Measurements from ENCODE around the gene NAALADL2.
"Not testable (repeated sequence)": the region's sequence is repeated elsewhere in the genome, so short reads cannot be mapped to it uniquely, and the experiment has no call there.

Gene NAALADL2

DNA sequence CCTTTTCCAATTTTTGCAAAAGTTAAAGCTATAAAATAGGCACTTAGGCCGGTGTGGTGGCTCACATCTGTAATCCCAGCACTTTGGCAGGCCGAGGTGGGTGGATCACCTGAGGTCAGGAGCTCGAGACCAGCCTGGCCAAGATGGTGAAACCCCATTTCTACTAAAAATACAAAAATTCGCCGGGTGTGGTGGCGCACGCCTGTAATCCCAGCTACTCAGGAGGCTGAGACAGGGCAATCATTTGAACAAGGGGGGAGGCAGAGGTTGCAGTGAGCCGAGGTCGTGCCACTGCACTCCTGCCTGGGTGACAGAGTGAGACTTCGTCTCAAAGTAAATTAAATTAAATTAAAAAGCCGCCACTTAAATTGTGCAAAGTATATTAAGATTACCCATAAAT lies 412.3 kb downstream of the NAALADL2 start:
- not testable (repeated sequence) for DNase-seq

DNA sequence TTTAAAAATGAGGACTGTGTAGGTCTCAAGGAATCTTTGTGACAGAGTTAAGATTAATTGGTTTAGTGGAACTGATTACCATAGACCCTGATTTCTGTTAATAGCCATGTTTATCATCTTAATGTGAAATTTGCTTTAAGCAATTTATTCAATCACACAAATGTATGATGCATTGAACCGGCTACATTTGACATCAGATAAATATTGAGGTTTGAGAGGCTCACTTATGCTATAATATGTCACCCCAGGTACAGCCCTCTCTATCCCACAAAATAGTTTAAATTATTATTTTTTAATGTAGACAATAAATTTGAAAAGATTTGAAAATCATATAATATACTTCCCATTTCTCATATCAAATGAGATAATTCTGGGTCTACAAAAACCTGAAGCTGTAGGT lies 413.3 kb downstream of the NAALADL2 start:
- DNase-seq = no peak

DNA sequence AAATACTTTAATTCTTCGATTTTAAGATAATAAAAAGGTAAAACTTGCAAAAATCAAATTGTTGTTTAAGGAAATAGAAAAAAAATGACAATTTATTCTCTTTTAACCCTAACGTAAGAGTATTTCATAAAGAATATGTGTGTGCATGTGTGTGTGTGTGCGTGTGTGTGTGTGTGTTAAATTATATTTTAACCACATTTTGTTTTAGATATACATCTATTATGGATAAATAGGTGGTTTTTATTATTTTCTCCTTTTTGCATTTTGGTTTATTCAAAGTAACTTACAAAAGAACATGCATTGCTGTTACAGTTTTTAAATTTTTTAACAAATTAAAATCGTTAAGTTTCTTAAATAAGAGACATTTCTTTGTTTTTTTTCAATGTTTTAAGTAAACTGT lies 414.4 kb downstream of the NAALADL2 start:
- DNase-seq = no peak

DNA sequence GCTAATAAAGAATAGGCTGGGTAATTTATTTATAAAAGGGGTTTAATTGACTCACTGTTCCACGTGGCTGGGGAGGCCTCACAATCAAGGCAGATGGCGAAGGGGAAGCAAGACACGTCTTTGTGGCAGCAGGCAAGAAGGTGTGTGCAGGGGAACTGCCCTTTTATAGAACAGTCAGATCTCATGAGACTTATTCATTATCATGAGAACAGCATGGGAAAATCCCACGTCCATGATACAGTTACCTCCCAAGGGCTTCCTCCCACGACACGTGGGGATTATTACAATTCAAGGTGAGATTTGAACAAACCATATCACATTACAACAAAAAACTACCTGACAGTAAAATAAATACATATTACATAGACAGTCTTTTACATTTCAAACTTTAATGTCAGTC lies 414.9 kb downstream of the NAALADL2 start:
- no peak for DNase-seq

DNA sequence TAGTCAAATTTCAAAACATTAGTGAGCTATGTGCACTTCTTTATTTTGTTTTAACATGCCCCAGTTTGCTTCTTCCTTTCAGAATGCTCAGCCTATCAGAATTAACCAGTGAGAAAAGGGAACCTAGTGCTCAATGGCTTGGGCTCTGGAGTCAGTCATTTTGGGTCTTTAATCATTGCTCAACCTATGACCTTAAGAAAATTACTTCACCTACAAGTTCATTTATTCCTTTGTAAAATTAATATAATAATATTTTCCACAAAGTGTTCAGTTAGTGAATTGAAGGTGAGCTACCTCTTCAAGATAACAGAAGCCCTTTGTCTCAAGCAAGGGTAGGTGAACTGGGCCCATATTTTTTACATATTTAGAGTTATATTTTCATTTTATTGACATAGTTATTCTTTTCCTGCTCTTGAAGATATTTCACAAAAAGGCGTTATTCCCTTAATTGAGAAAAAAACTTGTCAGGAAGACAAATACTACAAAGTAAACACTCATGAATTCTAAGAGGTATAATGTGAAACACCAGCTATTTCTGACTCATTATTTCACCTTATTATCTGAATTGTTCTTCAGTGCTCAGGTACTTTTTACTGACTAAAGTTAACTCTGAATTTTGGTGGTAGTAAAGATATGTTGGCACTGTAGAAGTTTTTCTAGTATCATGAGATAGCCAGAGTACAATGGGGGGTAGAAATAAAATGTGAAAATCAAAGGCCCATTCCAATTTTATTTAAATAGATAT lies 415.5 kb downstream of the NAALADL2 start:
- no peak for DNase-seq

DNA sequence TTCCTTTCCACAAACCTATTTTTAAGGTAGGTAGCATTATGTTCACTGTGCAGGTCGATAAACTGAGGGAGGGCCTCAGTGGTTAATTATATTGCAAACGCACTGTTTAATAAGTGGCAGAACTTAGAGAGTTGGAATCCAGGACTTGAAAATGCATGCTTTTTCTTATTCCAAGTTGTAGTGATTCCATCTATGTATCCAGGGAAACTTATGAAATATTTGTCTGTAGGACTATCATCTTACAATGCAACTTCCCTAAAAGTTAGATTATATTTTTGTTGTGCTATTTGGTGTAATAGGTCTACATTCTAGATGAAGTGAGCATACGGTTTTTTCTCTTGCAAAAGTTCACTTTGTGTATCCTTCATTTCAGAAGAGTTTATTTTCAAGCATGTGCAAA lies 419.5 kb downstream of the NAALADL2 start:
- no peak for DNase-seq

DNA sequence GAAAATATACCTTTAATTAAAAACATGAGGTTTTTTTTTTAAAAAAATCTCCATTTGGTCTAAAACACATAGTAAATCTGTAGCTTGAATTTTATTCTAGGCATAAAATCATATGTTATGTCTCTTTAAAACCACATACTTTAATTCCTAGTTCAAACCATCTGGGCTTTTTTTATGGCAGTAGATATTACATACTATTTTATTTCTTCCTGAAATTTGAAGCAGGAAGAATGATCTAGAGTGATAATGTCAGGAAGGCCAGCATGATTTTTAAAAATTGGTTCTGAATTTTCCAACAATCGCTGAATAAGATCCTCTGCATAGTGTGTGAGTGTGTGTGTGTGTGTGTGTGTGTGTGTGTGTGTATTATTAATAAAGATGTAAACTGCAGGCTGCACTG lies 420.3 kb downstream of the NAALADL2 start:
- DNase-seq = no peak

DNA sequence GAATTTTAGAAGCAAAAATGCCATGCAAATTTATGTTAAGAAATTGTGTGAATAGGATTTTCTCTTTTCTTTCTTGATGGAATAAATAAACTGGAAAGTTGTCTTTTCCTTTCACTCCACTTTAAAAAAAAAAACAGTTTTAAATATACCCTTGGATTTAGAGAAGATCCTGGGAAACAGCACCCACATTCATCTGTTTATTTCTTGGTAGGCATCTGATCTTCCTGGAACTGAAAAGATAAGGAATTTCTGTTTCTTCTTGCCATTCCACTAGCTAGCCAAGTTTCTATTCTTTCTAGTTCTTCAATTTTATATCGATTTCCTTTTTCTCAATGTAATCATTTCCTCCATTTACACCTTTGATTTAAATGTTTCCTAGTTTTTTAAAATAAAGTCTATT lies 420.8 kb downstream of the NAALADL2 start:
- no peak for DNase-seq

DNA sequence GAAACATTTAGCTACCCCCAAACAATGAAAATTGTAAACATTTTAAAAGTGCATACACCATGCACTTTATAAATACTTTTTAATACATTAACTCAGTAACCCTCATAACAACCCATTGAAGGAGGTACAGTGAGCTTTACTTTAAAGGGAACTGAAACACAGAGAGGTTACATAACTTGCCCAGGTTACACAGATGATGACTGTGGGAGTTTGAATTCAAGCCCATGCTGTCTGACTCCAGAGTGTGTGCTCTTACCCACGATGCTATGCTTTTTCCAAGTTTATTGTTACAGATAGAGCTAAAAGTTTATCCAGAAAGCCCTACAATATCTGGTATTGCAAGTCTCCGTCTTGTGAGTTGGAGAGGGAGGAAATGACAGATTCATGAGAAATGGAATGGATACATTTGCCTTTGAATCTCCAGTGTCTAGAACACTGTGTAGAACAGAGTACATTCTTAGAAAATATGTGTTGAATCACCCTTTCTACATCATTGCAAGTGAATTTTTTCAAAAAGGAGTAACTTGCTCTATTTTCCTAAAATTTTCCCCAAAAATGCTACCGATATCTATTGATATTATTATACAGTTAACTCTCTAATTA lies 428.3 kb downstream of the NAALADL2 start:
- DNase-seq = no peak

DNA sequence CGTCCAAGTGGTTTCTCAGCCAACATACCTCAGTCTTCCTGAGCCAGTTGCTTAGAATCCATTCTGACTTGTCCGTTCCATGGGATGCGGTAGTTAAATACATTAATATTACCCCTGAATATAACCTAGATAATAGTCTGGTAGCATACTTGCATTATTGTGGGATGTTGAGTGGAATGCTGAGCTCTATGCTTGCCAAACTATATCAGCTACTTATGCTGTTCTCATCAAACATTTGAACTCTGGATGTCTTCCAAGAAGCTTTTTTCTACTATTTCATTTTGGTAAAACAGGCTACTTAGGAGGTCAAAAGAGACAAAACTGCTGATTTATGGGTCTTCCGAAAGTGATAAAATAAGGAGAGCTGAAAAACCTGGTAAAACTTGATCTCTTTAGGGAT lies 429.5 kb downstream of the NAALADL2 start:
- DNase-seq = no peak

DNA sequence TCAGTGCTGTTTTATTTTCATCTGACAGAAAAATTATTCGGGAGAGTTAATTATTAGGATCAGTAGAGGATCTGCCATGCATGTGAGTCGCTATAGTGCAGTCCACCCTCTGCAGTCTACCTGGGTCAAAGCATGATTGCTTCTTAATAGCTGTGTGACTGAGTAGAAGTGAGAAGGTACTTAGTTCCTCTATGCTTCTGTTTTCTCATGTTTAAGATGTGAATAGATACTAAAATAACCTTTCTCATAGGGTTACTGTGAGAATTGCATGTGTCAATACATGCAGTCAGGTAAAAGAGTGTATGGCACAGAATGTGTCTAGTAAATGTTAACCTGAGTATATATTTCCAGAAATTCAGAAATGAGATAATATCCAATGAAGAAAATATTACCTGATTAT lies 435.7 kb downstream of the NAALADL2 start:
- DNase-seq = no peak

DNA sequence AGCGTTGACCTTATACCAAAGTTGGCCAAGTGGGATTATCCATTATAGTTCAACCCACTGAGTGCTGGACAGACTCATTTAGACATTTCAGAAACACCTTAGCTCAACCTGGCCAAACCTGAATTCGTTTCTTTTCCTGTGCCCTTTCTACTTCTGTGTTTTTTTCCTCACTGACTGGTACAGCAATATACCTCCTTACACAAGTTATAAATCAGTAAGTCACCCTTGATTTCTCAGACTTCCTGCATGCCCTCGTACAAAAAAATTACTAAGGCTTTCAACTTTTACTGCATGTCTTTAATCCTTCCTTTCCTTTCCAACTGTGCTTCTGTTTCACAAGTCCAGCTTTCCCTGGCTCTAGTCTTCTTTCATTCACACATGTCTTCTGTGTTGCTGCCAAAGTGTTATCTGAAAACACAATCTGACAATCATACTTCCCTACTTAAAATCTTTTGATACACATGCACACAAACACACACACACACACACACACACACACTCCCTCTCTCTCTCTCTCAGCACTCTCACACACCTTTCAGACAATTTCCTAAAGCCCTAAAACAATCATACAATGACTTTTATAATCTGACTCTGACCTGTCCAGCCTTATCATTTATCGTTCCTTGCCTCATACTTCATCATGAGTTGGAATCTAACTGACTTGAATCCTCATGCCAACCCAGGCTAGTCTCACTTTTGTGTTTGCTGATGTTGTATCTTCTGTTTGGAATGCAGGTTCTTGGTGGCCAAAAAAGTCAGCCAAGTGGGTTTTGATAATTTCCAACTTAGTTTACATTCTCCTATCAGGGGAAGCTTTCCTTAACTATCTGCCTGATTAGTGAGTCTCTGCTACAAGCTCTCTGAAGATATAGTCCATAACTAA lies 436.4 kb downstream of the NAALADL2 start:
- no peak for DNase-seq

DNA sequence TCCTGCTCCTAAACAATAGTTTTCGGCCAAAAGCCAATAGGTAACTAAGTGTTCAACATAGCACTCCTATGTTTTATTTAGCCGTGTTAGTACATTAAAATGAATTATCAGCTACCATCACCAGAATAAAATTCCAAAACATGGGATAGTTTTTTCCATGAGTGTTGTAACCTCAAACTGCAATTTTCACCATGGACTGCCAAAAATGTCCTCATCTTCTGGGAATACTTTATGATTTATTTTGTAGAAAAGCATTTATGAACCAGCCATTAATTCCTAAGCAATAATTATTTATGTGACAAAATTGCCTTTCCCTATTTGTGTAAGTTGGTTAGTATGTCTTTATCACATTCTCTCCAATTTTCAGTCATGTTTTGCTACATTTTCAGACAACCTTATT lies 438.1 kb downstream of the NAALADL2 start:
- no peak for DNase-seq

DNA sequence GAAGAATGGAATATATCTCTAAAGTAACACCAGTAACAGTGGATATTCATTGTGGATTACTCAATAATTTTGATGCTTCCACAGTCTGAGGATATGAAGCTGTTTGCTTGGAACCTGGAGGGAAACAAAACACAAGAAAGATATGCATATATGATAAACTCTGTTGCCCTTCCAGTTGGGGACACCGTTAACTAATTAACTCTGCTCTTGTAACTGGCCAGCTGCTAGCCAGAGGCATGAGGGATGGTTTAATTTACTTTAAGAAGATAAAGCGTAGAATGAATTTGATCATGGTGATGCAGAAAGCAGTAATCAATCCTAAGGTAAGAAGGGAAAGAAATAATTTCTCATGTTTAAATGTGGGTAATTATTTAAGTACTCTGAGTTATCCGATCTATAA lies 442.6 kb downstream of the NAALADL2 start:
- DNase-seq = no peak

DNA sequence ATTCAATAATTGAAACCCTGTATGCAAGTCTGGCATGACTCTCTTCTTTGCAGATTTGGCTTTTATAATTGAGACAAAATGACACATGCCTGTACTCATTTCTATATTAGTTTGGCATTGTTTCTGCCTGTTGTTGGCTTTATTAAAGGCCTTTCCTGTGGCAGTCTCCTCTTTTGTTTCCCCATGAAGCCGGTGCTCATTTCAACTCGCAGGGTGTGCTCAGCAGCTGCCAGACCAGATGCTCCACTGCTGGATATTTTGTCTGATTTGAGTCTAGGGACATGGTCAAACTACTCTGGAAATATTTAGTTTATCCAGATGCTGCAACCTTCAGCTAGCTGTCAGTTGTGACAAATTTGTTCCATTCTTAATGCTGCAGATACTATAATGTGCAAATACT lies 445.3 kb downstream of the NAALADL2 start:
- no peak for DNase-seq

DNA sequence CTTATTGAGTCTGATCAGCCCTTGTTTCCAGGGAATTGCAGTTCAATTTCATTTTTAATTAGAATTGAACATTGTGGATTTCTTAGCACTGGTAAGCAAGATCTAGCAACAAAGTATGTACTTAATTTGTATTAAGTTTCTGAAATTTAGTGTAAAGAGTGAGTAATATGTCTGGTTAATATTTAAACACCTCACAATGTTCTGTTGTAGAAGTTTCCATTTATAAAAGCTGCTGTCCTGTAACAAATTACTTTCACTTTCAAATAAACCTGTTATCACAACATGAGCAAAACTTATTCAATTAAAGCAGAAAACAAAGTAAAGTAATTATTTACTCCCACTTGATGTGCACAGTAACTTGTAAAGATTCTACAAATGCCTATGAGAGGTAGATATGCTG lies 448.5 kb downstream of the NAALADL2 start:
- DNase-seq = no peak

DNA sequence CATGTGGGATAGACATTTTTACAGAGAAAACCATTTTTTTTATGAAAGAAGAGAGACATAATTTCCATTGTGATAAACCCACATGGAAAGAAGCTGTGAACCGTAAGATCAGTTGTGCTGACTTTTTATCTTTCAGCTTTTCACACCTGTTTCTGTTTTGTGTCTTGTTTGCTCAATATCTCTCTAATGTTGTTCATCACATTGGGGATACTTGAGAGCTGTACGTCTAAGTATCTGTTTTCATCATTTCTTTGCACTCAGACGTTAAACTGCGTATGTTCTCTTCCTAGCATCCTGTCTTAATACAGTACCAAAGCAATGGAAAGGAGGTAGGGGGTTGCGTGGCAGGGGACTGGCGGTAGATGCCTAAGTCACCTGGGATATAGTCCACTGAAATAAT lies 449.0 kb downstream of the NAALADL2 start:
- no peak for DNase-seq

DNA sequence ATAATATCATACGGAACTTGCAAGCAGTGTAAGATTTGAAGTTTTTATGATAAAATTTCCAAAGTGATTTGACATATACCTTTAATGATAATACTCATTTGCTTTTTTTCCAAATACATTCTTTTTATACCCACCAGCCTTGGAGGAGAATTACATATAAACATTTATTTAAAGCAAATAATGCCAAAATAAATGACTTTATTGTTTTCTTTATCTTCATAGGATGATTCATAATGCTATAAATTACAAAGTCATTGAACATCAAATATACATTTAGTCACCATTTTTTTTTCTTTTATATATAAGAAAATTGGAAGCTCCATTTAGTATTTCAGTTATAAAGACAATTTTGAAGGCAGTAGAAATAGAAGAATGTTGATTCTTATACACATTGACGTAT lies 450.9 kb downstream of the NAALADL2 start:
- no peak for DNase-seq

DNA sequence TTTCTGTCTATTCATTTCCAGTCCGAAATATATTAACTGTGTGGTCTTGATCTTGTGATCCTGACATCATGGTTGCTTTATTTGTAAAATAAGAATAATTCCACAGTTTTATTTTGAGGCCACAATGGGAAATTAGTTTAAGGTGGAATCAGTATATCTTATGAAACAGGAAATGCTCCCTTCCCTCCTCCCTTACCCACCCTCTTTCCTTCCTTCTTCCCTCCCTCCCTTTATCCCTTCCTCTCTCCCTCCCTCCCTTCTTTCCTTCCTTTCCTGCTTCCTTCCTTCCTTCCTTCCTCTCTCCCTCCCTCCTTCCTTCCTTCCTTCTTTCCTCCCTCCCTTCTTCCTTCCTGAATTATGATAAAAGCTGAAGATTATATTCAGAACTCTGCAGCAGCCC lies 452.3 kb downstream of the NAALADL2 start:
- no peak for DNase-seq

DNA sequence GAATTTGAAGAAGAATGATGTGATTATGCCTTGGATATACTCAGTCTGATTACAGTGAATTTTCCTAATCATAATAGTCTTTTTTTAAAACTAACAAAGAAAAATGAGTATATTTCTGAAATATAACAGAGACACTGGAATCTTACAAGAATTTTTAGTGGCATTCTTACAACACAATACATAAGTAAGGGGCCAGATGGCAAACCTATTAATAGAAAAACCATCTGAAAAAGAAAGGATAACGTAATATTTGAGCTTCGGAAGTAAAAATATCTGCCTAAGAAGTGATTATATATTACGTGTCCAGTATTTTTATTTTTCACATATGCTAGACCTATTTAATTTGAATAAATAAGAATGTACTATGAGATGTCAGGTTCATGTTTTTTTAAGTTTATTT lies 452.8 kb downstream of the NAALADL2 start:
- no peak for DNase-seq

DNA sequence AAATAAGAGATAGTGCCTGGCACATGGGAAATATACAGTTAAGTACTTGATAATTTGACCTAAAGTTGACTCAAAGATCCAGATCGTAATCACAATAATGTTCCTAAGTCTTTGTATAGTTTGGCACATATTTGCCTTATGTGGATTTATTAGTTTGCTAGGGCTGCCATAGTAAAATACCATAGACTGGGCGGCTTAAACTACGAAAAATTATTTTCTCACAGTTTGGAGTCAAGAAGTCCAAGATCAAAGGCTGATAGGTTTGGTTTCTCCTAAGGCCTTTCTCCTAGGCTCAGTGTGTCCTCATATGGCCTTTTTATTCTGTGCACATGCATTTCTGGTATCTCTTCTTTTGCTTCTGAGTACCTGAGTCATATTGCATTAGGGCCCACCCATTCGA lies 453.7 kb downstream of the NAALADL2 start:
- no peak for DNase-seq

DNA sequence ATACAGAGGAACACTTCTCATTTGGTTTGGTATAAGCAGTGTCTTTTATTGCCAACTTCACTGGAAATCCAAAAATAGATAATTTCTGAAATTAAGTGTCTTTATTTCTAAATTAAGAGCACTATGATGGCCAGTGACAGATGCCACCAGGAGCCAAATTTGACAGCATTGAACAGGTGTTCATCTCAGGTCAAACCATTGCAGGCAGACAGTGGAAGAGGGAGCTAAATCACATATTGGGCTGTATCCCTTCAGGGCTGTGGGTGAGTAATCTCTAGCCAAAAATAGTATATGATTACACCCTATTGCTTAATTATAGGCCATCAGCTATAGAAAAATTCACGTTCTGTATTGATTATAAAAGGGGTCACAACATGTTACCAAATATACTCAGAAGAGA lies 457.7 kb downstream of the NAALADL2 start:
- DNase-seq = no peak

DNA sequence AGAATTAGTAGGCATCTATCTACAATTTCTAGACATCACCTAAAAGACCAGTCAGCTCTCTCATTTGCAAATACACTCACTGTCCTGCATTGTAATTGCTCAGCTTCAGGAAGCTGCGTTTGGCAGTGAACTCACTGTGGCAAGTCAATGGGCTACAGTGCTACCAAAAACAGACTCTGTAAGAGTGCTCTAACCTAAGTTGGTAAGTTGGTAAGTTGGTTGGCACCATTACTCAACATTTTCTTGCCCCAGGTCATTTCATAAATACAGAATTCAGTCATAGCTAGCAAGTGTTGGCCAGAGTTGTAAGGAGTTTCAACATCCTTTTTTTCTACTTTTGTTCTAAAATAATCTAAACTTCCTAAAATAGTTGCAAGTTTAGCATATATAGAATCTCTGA lies 466.3 kb downstream of the NAALADL2 start:
- DNase-seq = no peak

DNA sequence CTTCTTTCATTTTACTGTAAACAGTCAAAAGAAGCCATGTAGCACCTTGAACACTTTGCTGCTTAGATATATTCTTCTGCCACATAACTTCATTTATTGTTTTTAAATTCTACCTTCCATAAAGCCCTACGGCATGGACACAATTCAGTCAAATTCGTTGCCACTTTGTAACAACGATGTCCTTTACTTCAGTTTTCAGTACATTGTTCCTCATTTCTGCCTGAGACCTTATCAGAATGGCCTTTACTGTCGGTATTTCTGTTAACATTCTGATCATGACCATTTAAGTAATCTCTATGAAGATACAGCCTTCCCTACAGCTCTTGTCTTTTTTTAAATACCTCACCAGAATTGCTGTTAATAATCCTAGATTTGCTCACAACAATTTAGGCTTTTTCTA lies 466.9 kb downstream of the NAALADL2 start:
- DNase-seq = no peak

Data from T-helper 1 cell (primary cell).